ENCODE data around the gene LAIR1.
"Not testable (repeated sequence)": the region's sequence is repeated elsewhere in the genome, so short reads cannot be mapped to it uniquely, and the experiment has no call there.

DNA sequence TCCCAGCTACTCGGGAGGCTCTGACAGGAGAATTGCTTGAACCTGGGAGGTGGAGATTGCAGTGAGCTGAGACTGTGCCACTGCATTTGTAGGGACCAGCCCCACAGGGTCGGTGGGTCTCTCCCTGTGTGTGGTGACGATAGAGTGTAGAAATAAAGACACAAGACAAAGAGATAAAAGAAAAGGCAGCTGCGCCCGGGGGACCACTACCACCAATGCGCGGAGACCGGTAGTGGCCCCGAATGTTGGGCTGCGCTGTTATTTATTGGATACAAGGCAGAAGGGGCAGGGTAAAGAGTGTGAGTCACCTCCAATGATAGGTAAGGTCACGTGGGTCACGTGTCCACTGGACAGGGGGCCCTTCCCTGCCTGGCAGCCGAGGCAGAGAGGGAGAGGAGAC lies 42.4 kb downstream of the LAIR1 start:
- not testable (repeated sequence) for TF ChIP-seq ZNF26 (tag by site-specific recombination; IDR thresholded peaks at IDR 0.05); ZNF239 (tag by site-specific recombination; IDR thresholded peaks at IDR 0.05); TCF7L2 (IDR thresholded peaks at IDR 0.05; ENCODE audit: borderline replicate concordance, low read depth, low read length); CTCF (tag by site-specific recombination; IDR thresholded peaks at IDR 0.05); ZNF530 (tag by site-specific recombination; IDR thresholded peaks at IDR 0.05; ENCODE audit: low read depth); ZNF146 (tag by site-specific recombination; IDR thresholded peaks at IDR 0.05); ZNF121 (tag by site-specific recombination; IDR thresholded peaks at IDR 0.05); ZNF624 (tag by site-specific recombination; IDR thresholded peaks at IDR 0.05); ZNF473 (tag by site-specific recombination; IDR thresholded peaks at IDR 0.05); TRIM28 (IDR thresholded peaks at IDR 0.05; ENCODE audit: borderline replicate concordance, low read length)
- TF ChIP-seq, protein P1, sequence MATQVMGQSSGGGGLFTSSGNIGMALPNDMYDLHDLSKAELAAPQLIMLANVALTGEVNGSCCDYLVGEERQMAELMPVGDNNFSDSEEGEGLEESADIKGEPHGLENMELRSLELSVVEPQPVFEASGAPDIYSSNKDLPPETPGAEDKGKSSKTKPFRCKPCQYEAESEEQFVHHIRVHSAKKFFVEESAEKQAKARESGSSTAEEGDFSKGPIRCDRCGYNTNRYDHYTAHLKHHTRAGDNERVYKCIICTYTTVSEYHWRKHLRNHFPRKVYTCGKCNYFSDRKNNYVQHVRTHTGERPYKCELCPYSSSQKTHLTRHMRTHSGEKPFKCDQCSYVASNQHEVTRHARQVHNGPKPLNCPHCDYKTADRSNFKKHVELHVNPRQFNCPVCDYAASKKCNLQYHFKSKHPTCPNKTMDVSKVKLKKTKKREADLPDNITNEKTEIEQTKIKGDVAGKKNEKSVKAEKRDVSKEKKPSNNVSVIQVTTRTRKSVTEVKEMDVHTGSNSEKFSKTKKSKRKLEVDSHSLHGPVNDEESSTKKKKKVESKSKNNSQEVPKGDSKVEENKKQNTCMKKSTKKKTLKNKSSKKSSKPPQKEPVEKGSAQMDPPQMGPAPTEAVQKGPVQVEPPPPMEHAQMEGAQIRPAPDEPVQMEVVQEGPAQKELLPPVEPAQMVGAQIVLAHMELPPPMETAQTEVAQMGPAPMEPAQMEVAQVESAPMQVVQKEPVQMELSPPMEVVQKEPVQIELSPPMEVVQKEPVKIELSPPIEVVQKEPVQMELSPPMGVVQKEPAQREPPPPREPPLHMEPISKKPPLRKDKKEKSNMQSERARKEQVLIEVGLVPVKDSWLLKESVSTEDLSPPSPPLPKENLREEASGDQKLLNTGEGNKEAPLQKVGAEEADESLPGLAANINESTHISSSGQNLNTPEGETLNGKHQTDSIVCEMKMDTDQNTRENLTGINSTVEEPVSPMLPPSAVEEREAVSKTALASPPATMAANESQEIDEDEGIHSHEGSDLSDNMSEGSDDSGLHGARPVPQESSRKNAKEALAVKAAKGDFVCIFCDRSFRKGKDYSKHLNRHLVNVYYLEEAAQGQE (tag by site-specific recombination; IDR thresholded peaks at IDR 0.05) = not testable (repeated sequence)
